BLaER1 treated with 17β-estradiol and CSF1 and Interleukin-3, amounts not matched to agents 10 nM and 100 nM (cell line): ENCODE results near the gene SF1.

Source experiments
- H3K27ac ChIP-seq, 11 experiments: shearing (Covaris generic); formaldehyde crosslinking; 2 replicates each; pipeline ENCODE4 v1.8.1; 2022
- H3K27me3 ChIP-seq, 11 experiments: shearing (Covaris generic); formaldehyde crosslinking; 2 replicates each; pipeline ENCODE4 v1.8.1; 2022
- H3K36me3 ChIP-seq, 11 experiments: shearing (Covaris generic); formaldehyde crosslinking; 2 replicates each; pipeline ENCODE4 v1.8.1; 2022
- H3K4me1 ChIP-seq, 10 experiments: shearing (Covaris generic); formaldehyde crosslinking; 2 replicates each; pipeline ENCODE4 v1.8.1; 2022
- H3K4me2 ChIP-seq, 11 experiments: shearing (Covaris generic); formaldehyde crosslinking; 2 replicates each; pipeline ENCODE4 v1.8.1; 2022
- H3K4me3 ChIP-seq, 10 experiments: shearing (Covaris generic); formaldehyde crosslinking; 2 replicates each; pipeline ENCODE4 v1.8.1; 2022
- H3K9ac ChIP-seq, 11 experiments: shearing (Covaris generic); formaldehyde crosslinking; 2 replicates each; pipeline ENCODE4 v1.8.1; 2022
- H3K9me3 ChIP-seq, 11 experiments: shearing (Covaris generic); formaldehyde crosslinking; replicated peaks in 1 of 11; 2 replicates each; pipeline ENCODE4 v1.8.1; 2022
- H4K20me1 ChIP-seq, 11 experiments: shearing (Covaris generic); formaldehyde crosslinking; 2 replicates each; pipeline ENCODE4 v1.8.1; 2022
- Cebpa-rat ChIP-seq, 11 experiments: shearing (Covaris generic); IDR thresholded peaks; 2 replicates each; pipeline ENCODE4 v1.8.1; 2022

The SF1 gene

DNA sequence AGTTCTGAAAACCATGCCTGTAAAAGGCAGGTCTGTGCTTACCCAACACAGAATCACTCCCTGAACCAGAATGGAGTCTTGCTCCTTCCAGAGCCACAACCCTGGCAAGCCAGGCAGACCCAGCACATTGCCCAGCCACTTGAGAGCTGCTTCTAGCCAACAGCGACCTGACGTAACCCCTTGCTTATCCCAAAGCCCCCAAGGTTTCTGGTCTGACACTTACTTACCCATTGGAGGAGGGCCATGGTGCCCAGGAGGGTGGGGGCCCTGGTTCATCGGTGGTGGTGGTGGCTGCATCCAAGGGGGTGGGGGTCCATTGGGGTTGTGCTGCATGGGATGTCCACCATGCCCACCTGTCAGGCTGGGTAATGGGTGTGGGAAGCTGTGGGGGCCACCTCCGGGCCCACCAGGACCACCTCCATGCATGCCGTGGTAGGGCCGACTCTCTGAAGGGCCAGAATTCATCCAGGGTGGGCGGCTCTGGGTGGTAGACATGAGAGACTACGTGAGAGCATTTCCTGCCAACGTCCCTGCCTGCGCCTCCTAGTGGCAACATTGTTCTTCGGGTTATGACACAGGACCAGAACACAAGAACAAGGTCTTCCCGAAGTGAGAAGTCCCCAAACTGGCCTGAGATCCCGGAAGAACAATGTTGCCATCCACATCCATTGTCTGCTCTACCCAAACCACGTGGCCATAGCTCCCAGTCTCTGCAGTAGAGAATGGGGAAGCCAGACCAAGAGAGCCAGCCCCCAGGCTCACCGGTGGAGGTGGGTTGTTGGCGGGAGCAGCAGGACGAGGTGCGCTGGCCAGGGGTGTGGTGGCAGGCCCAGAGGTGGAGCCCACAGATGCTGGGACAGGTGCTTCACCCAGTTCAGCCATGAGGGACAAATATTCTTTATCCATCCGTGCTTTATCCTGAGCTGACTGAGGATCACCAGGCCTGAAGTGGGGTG is 10.7 kb downstream of the SF1 start:
- no peak for TF ChIP-seq Cebpa-rat (IDR thresholded peaks at IDR 0.05)
- peak overlapping the region in 8 of 11 experiments; percentile 24 to 52 (median 43); a peak in 16 of 22 replicates for H3K27ac ChIP-seq
- H3K27me3 ChIP-seq = no peaks in the 10 kb centered on the region
- H3K9ac ChIP-seq = peak overlapping the region in 9 of 11 experiments; percentile 6 to 39 (median 22); a peak in 12 of 22 replicates
- H3K4me3 ChIP-seq = no peak overlapping the region; a peak in 1 of 20 replicates
- peak overlapping the region; percentile 17 to 97 (median 48); a peak in 21 of 22 replicates for H3K4me2 ChIP-seq
- H4K20me1 ChIP-seq = peaks cover 96 to 99% (median 98%) of the 10 kb centered on the region in 11 experiments
- H3K9me3 ChIP-seq = no peaks in the 10 kb centered on the region
- H3K36me3 ChIP-seq = peaks cover 90 to 99% (median 96%) of the 10 kb centered on the region in 11 experiments
- H3K4me1 ChIP-seq = peaks cover 88 to 99% (median 96%) of the 10 kb centered on the region in 10 experiments

DNA sequence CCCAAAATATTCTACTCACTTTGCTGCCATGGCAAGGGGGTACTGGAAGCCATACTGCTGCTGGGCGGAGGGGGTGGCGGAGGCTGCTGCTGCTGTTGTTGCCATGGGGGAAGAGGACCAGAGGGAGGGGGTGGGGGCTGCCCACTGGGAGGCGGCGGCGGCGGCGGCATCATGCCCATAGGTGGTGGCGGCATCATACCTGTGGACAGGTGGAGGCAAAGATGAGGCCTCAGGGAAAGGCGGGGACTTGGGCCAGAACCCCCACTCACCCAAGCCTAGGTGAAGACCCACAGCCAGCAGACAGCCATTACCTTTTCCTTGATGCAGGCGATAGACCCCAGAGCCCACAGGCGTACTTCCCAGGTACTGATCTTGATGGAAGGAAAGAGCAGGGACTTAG is 11.5 kb downstream of the SF1 start:
- no peak overlapping the region for H3K4me3 ChIP-seq
- H3K4me1 ChIP-seq = peaks cover 88 to 99% (median 96%) of the 10 kb centered on the region in 10 experiments
- H3K9me3 ChIP-seq = no peaks in the 10 kb centered on the region
- peaks cover 95 to 100% (median 98%) of the 10 kb centered on the region in 11 experiments for H4K20me1 ChIP-seq
- peak overlapping the region in 6 of 11 experiments; percentile 16 to 39 (median 20); a peak in 7 of 22 replicates for H3K9ac ChIP-seq
- TF ChIP-seq Cebpa-rat (IDR thresholded peaks at IDR 0.05) = no peak
- peaks cover 92 to 98% (median 97%) of the 10 kb centered on the region in 11 experiments for H3K36me3 ChIP-seq
- H3K27ac ChIP-seq = peak overlapping the region in 8 of 11 experiments; percentile 14 to 52 (median 43); a peak in 13 of 22 replicates
- H3K4me2 ChIP-seq = peak overlapping the region; percentile 17 to 97 (median 48); a peak in 16 of 22 replicates
- H3K27me3 ChIP-seq = no peaks in the 10 kb centered on the region

DNA sequence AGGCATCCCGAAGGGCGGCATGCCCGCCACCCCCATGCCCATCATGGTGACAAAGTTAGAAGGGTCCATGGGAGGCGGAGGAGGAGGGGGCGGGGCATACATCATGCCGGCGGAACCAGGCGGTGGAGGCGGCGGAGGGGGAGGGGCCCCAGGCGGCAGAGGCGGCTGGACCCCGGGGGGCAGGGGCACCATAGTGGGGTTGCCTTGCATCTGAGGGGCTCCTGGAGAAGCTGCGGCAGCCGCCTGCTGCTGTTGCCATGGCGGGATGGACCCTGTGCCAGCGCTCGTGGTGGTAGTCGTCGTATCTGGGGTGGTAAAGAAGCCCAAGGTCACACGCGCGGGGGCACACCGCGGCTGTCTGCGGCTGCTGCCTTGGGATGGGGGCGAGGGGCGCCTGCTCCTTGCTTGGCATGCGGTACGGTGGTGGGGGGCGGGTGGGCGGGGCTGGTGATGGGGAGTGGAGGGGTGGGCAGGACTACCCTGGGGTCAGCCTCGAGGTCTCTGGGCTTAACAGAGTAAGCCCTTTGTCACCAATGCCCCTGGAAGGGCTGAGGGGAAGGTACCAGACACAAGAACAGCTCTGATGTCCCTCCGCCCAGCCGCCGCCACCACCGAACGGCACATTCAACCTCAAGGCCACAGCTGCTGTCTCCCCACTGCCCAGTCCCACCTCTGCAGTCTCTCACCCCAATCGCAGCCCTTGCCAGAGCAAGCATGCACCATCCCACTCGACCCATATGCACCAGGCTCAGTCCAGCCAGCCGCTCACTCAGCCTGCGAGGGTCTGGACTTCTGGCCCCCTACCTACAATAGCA is 12.3 kb downstream of the SF1 start:
- no peak overlapping the region for H3K27ac ChIP-seq
- H3K4me3 ChIP-seq = no peak overlapping the region
- TF ChIP-seq Cebpa-rat (IDR thresholded peaks at IDR 0.05) = no peak
- peaks cover 88 to 99% (median 96%) of the 10 kb centered on the region in 10 experiments for H3K4me1 ChIP-seq
- no peaks in the 10 kb centered on the region for H3K27me3 ChIP-seq
- peaks cover 92 to 100% (median 98%) of the 10 kb centered on the region in 11 experiments for H4K20me1 ChIP-seq
- H3K4me2 ChIP-seq = peak overlapping the region in 10 of 11 experiments; percentile 63 to 91 (median 86); a peak in 19 of 22 replicates
- peak overlapping the region in 3 of 11 experiments; percentile 50 to 72 (median 56); a peak in 4 of 22 replicates for H3K9ac ChIP-seq
- peaks cover 84 to 95% (median 92%) of the 10 kb centered on the region in 11 experiments for H3K36me3 ChIP-seq
- H3K9me3 ChIP-seq = no peaks in the 10 kb centered on the region

DNA sequence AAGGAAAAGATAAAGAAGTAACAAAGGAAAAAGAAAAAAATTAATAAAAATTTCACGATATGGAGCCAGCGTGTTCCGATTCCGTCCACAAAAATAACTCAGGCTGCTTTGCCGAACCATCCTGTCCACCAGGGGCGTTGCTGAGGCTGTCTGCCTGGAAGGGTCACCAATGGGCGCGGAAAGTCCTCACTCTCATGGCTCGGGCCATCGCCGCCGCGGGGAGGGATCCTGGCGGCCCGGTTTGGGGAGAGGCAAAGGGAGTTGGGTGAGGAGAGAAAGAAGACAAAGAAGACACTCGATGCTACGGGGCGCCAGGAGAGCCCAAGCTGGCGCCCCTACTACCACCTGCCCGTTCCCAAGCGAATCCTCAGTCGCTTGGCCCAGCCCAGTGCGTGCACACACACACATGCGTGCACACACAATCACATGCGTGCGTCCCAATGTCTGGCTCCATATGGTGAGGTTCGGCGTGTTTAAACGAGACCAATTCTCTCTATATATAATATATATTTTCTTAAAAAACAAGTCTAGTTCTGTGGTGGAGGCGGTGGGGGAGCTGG is 13.0 kb downstream of the SF1 start:
- Histone ChIP-seq H3K27ac (peak overlapping the region in 7 of 11 experiments; percentile 23 to 82 (median 71); a peak in 10 of 22 replicates), H3K4me3 (peak overlapping the region in 4 of 10 experiments; percentile 20 to 38 (median 30); a peak in 1 of 20 replicates), H3K36me3 (peaks cover 77 to 91% (median 85%) of the 10 kb centered on the region in 11 experiments), H4K20me1 (peaks cover 88 to 100% (median 98%) of the 10 kb centered on the region in 11 experiments), H3K9me3 (no peaks in the 10 kb centered on the region), H3K4me1 (peaks cover 89 to 99% (median 97%) of the 10 kb centered on the region in 10 experiments), H3K4me2 (peak overlapping the region; percentile 63 to 91 (median 86)), H3K27me3 (no peaks in the 10 kb centered on the region), H3K9ac (peak overlapping the region; percentile 22 to 72 (median 67); a peak in 17 of 22 replicates)
- TF ChIP-seq Cebpa-rat (IDR thresholded peaks at IDR 0.05) = no peak

DNA sequence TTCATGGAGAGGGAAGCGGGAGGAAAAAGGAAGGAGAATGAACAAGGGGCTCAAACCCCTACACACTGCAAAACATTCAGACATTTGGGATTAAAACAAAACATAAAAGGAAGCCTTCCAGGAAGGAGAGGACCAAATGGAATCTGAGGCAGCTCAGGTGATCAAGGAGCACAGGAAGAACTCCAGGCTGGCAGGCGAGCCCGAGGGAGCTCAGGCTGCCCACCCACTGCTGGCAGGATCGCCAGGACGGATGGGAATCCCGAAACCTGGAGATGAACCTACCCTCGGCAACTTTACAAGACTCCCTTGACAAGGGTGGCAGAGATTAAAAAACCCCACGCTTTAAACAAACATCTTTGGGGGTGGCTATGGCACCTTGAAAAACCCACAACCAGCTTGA is 13.6 kb downstream of the SF1 start:
- peak overlapping the region; percentile 63 to 91 (median 86) for H3K4me2 ChIP-seq
- no peaks in the 10 kb centered on the region for H3K27me3 ChIP-seq
- peaks cover 89 to 99% (median 97%) of the 10 kb centered on the region in 10 experiments for H3K4me1 ChIP-seq
- peak overlapping the region in 10 of 11 experiments; percentile 42 to 82 (median 70); a peak in 17 of 22 replicates for H3K27ac ChIP-seq
- TF ChIP-seq Cebpa-rat (IDR thresholded peaks at IDR 0.05) = no peak
- H3K9ac ChIP-seq = peak overlapping the region; percentile 22 to 72 (median 67); a peak in 19 of 22 replicates
- H4K20me1 ChIP-seq = peaks cover 88 to 100% (median 98%) of the 10 kb centered on the region in 11 experiments
- peak overlapping the region in 7 of 10 experiments; percentile 5 to 38 (median 20); a peak in 8 of 20 replicates for H3K4me3 ChIP-seq
- H3K36me3 ChIP-seq = peaks cover 71 to 85% (median 79%) of the 10 kb centered on the region in 11 experiments
- H3K9me3 ChIP-seq = no peaks in the 10 kb centered on the region

DNA sequence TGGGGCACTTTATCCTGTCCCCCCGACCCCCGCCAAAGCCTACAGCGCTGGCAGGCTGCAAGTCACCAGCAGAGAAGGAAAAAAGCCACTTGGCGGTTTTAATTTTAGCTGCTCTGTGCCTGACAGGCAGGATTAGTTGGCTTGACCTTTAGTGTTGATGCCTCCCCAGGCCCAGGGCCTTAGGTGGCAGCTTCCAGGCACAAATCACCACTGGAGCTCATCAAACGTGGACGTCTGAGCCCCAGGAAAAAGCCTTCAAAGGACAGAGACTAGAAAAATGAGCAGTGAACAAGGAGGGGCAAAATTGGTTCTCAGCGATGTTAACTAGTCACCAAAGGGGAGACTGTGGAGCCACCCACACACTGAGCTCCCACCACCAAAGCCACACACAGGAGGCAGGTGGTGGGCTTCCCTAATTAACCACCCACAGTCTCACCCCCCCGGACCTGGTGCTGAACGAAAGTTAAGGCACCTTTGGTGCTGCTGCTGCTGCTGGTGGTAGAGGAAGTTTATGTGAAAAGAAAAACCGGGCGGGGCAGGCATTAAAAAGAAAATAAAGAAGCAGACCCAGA is 14.2 kb downstream of the SF1 start:
- Histone ChIP-seq H3K4me2 (peak overlapping the region; percentile 63 to 91 (median 86)), H3K9me3 (no peaks in the 10 kb centered on the region), H3K9ac (peak overlapping the region; percentile 50 to 72 (median 67); a peak in 21 of 22 replicates), H3K4me1 (peaks cover 89 to 99% (median 97%) of the 10 kb centered on the region in 10 experiments), H3K27me3 (no peaks in the 10 kb centered on the region), H4K20me1 (peaks cover 82 to 99% (median 96%) of the 10 kb centered on the region in 11 experiments), H3K4me3 (peak overlapping the region in 8 of 10 experiments; percentile 3 to 44 (median 14); a peak in 10 of 20 replicates), H3K27ac (peak overlapping the region in 10 of 11 experiments; percentile 42 to 82 (median 70); a peak in 19 of 22 replicates), H3K36me3 (peaks cover 64 to 79% (median 73%) of the 10 kb centered on the region in 11 experiments)
- no peak for TF ChIP-seq Cebpa-rat (IDR thresholded peaks at IDR 0.05)

DNA sequence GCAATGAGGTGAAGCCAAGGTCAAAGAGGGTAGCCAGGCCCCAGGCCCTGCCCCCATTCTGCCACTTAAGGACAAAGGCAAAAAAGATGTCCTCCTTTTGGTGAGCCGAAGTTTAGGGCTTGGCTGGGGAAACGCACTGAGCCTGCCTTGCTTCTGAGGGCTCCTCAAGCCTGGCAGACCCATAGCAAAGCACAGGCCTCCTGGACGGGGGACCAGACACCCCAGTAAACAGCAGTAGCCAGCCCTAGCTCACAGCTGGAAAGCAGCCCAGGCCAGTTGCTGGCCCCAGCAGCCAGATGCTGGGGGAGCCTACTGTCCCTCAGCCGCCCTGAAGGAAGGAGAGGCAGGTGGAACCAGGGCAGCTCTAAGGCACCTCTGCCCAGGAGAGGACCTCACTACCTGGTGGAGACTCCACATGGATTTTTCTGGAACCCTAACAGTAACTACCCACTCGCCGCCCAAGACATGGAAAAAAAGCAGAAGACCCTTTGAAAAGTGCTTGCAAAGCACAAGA is 14.8 kb downstream of the SF1 start:
- no peak for TF ChIP-seq Cebpa-rat (IDR thresholded peaks at IDR 0.05)

More for the DNA sequence above, 14.8 kb downstream of the SF1 start:
- H3K9me3 ChIP-seq = no peaks in the 10 kb centered on the region
- peak overlapping the region; percentile 63 to 91 (median 86) for H3K4me2 ChIP-seq
- H3K4me3 ChIP-seq = peak overlapping the region in 5 of 10 experiments; percentile 7 to 44 (median 21); a peak in 7 of 20 replicates
- H3K9ac ChIP-seq = peak overlapping the region; percentile 50 to 72 (median 67)
- H3K4me1 ChIP-seq = peaks cover 84 to 98% (median 93%) of the 10 kb centered on the region in 10 experiments
- peaks cover 59 to 73% (median 67%) of the 10 kb centered on the region in 11 experiments for H3K36me3 ChIP-seq
- peak overlapping the region in 10 of 11 experiments; percentile 42 to 82 (median 70); a peak in 20 of 22 replicates for H3K27ac ChIP-seq
- peaks cover 77 to 94% (median 91%) of the 10 kb centered on the region in 11 experiments for H4K20me1 ChIP-seq
- no peaks in the 10 kb centered on the region for H3K27me3 ChIP-seq
